Measurements from ENCODE around the gene C12orf76. TPM values are rescaled to one million over a fixed set of nuclear protein-coding genes. Genes with fewer than 3 reads are reported as not detected.

The C12orf76 gene
- total and polyA plus RNA-seq, 2 of the 13 experiments (the other 11 are each of a cell fraction or from before 2014, with no cell fraction given): 15.8 to 38.4 TPM

- TF ChIP-seq FLYWCH1 (CRISPR knock-in tag; IDR thresholded peaks at IDR 0.05): no peak
- no peak for TF ChIP-seq PHF21A (CRISPR knock-in tag; IDR thresholded peaks at IDR 0.05)
- TF ChIP-seq ATF4 (CRISPR knock-in tag; IDR thresholded peaks at IDR 0.05): no peak
- no peak for TF ChIP-seq ZNF724P (CRISPR knock-in tag; IDR thresholded peaks at IDR 0.05; ENCODE audit: borderline replicate concordance)
- no peak for TF ChIP-seq RXRA (CRISPR knock-in tag; IDR thresholded peaks at IDR 0.05)
- TF ChIP-seq GTF2F1 (IDR thresholded peaks at IDR 0.05; ENCODE audit: low read length): no peak
- 0 out of 2 replicates have a peak, but pooled peaks have one; percentile 17 for TF ChIP-seq RBFOX2 (IDR thresholded peaks at IDR 0.05; ENCODE audit: low read depth, low read length)
- TF ChIP-seq E2F1 (CRISPR knock-in tag; IDR thresholded peaks at IDR 0.05): no peak
- no peak for TF ChIP-seq SIN3B (IDR thresholded peaks at IDR 0.05; ENCODE audit: low read length)
- TF ChIP-seq KDM5B (CRISPR knock-in tag; IDR thresholded peaks at IDR 0.05; ENCODE audit: borderline replicate concordance): no peak
- no peak for TF ChIP-seq ZMAT5 (CRISPR knock-in tag; IDR thresholded peaks at IDR 0.05; ENCODE audit: borderline replicate concordance, low read depth)
- TF ChIP-seq PBX3 (CRISPR knock-in tag; IDR thresholded peaks at IDR 0.05; ENCODE audit: borderline replicate concordance): no peak
- TF ChIP-seq PATZ1 (CRISPR knock-in tag; IDR thresholded peaks at IDR 0.05): no peak
- TF ChIP-seq ZBTB2 (CRISPR knock-in tag; IDR thresholded peaks at IDR 0.05; ENCODE audit: low read depth): no peak
- TF ChIP-seq TFE3 (CRISPR knock-in tag; IDR thresholded peaks at IDR 0.05): no peak
- no peak for TF ChIP-seq CREM (IDR thresholded peaks at IDR 0.05)
- no peak for TF ChIP-seq CREM (CRISPR knock-in tag; IDR thresholded peaks at IDR 0.05)
- no peak for TF ChIP-seq FOXC1 (CRISPR knock-in tag; IDR thresholded peaks at IDR 0.05; ENCODE audit: borderline replicate concordance)
- no peak for TF ChIP-seq ARNT2 (CRISPR knock-in tag; IDR thresholded peaks at IDR 0.05; ENCODE audit: low read depth)
- peak; percentile 10 for TF ChIP-seq ASH2L (IDR thresholded peaks at IDR 0.05; ENCODE audit: insufficient read length, low read depth, low read length)
- TF ChIP-seq CENPBD1 (CRISPR knock-in tag; IDR thresholded peaks at IDR 0.05; ENCODE audit: borderline replicate concordance, low read depth): no peak
- no peak for TF ChIP-seq ZNF790 (CRISPR knock-in tag; IDR thresholded peaks at IDR 0.05; ENCODE audit: borderline replicate concordance)
These were observed 48.7 kb downstream of the C12orf76 start (continued) for GRCh38 chr12:109999649-109999971.

Data from HepG2 (cell line).